ENCODE results near the gene CMTR1.
A peak's percentile ranks its signal among the peaks of the same experiment; 100 is the strongest.
"Not testable (repeated sequence)": the region's sequence is repeated elsewhere in the genome, so short reads cannot be mapped to it uniquely, and the experiment has no call there.

Gene CMTR1

GRCh38 chr6:37432916-37433656 is at the start of gene CMTR1:
CMTR1 (plus strand) TSS chr6:37433221; CDS start chr6:37435630, 2,409 bp downstream.
- peak; percentile 100 for DNase-seq (ENCODE audit: low spot score)

DNA sequence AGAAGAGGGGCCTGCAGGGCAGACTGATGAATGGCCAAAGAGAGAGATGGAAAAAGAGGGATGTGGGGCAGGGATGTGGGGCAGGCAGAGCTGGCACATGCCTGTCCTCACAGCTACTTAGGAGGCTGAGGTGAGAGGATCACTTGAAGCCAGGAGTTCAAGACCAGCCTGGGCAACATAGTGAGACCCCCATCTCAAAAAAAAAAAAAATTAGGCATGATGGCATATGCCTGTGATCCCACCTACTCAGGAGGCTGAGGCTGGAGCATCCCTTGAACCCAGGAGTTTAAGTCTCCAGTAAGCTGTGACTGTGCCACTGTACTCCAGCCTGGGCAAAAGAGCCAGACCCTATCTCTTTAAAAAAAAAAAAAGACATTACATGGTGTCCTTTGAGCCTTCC is 44.4 kb upstream of the CMTR1 start:
- no peak for DNase-seq (ENCODE audit: low spot score)

GRCh38 chr6:37389857-37390256 is 43.2 kb upstream of the CMTR1 start:
- DNase-seq (ENCODE audit: low spot score): no peak

DNA sequence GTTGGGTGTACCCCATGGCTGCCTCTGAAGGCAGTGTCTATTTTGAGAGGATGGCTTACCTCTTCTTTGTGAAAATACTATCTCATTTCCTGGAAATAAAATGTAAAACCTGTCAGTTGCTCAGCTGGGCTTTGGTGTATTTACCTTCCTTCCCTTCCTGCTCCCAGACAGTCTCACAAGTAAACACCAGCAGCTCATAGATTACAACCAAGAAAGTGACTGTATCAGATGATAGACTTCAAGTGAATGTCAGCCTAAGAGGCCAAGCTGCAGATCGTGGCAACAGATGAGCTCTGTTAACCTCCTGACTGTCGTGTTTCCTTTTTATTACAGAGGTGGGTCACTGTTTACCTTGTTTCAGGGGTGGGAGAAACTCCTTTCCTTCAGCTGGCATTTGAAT is 41.9 kb upstream of the CMTR1 start:
- no peak for DNase-seq (ENCODE audit: low spot score)

- no peak for DNase-seq (ENCODE audit: low spot score)
These were observed 40.2 kb upstream of the CMTR1 start for GRCh38 chr6:37392821-37393220.

DNA sequence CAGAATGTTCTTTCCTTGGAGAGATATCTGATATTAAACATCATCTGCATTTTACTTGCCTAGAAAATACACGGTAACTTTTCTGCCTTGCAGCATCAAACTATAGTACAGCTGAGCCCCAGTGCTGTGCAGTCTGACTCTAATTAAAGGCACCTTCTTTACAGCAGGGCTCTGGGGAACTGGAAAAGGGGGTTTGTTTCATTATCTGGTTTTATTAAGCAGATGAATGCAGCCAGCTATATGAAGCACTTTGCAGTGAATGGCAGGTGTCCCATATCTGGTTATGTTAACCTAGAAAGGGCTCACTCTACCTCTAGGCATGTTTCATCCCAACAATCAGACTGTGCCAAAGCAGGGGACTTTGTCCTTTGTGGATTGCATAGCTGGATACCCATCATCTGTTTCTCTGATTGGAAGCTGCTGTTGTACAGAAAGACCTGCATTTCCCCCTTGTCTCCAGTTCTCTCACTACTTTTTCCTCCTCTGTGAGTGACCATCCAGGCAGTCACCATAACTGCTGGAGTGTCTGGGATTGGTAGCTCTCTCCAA is 39.6 kb upstream of the CMTR1 start:
- DNase-seq (ENCODE audit: low spot score): no peak

GRCh38 chr6:37396571-37397180 is 36.3 kb upstream of the CMTR1 start:
- no peak for DNase-seq (ENCODE audit: low spot score)

GRCh38 chr6:37399131-37399530 is 33.9 kb upstream of the CMTR1 start:
- no peak for DNase-seq (ENCODE audit: low spot score)

DNA sequence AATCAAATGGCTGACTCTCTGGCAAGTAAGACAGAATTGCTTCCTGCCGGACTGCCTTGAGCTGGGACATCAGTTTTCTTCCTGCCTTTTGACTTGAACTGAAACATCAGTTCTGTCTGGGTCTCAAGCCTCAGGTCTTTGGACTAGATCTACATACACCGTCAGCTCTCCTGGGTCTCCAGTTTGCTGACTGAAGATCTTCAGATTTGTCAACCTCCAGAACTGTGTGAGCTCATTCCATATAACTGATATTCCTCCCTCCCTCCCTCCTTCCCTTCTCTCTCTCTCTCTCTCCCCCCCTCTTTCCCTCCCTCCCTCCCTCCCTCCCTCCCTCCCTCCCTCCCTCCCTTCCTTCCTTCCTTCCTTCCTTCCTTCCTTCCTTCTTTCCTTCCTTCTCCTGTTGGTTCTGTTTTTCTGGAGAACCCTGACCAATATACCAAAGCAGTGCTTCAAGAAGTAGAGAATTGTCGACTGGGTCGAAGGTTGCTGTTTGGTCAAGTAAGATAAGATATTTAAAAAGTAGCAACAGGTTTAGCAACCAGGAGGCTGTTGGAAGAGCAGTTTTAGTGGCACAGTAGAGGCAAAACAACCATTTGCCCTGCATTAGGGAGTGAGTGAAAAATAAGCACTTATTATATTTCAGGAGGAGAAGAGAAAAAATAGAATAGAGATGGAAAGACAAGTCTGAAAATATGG is 33.1 kb upstream of the CMTR1 start:
- no peak for DNase-seq (ENCODE audit: low spot score)

DNA sequence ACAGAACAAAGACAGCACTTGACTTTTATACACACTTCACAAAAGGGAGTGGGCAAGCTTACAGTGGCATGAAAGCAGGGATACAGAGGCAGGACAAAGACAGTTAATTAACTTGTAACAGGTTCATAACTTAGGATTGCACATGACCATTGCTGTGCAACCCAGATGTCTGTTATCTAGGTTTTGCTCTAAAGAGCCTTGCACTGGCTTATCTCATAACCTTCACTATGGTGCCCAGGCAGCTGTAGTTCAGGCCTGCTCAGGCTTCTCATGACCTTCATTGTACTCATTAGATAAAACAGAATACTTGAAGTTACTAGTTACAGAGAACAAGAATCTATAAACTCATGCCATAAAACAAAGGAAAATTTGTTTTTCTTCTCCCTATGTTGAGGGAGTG is 31.4 kb upstream of the CMTR1 start:
- DNase-seq (ENCODE audit: low spot score): not testable (repeated sequence)

DNA sequence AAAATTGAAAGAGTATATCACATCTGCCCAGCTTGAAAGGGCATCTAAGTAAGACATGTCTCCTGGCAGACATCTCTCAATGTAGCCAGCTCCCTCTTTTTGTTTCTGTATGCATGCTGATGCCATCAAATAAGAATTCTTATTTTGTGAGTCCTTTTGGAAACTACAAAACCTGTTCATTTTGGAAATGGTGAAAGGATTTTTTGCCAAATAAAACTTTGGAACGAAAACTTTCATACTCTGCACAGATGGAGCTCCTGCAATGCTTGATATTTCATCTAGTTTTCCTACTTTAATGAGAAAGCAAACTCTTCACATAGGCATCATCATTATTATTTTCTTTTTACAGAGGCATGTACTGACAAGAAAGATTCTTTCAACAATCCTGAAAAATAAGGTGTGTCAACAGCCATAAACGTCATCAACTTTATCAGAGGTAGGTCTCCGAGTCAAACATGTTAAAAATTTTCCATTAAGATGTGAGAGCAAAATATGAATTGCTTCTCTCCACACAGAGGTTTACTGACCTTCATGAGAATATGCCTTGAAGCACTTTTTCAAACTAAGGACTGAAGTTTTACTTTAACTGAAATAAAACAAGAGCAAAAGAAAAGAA is 26.2 kb upstream of the CMTR1 start:
- DNase-seq (ENCODE audit: low spot score): no peak

- no peak for DNase-seq (ENCODE audit: low spot score)
These were observed 25.1 kb upstream of the CMTR1 start for GRCh38 chr6:37407948-37408347.

GRCh38 chr6:37409501-37409900 is 23.5 kb upstream of the CMTR1 start:
- DNase-seq (ENCODE audit: low spot score): no peak

- DNase-seq (ENCODE audit: low spot score): no peak
These were observed 15.6 kb upstream of the CMTR1 start for GRCh38 chr6:37417393-37417792.

DNA sequence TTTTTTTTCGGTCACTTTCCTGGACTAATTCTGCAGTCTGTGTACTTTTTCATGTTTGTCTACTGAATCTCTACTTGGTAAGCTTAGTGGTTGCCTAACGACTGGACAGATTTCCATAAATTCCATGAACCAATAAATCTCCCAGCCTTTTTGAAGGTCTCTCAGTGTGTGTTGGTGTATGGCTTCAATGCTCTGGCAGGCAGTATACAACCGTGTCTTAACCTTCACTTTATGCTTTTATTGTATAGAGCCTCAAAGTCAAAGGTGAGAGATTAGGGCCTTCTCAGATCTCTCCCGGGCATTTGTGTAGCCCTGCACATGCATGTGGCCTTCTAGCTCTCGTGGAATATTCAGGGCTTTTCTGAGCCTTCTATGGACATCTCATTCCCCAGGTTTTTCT is 14.3 kb upstream of the CMTR1 start:
- DNase-seq (ENCODE audit: low spot score): no peak

- DNase-seq (ENCODE audit: low spot score): no peak
These were observed 6.7 kb upstream of the CMTR1 start for GRCh38 chr6:37426058-37426944.

DNA sequence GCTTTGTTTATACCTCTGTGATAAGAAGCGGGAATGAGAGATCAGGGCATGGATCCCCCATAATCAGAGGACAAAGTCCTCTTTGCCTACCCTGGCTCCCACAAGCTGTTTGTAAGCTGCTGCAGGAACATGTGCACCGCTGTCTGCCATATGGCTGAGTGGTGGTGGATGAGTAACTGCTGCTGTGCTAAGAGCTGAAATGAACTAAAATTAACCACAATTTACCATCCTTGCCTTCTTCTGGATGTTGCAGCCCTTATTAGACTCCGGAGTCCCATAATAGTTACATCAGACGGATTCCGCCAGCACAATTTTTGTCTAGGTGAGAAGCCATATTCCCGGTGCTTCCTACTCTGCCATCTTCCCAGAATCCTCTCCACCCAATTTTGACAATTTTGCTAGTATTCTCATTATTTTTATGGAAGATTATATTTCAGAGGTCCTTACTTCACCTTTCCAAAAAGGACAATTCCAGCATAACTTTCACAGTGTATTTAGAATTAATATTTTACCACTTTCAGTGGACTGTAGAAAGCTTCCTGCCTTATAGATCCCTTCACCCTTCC is 6.0 kb upstream of the CMTR1 start:
- DNase-seq (ENCODE audit: low spot score): no peak

DNA sequence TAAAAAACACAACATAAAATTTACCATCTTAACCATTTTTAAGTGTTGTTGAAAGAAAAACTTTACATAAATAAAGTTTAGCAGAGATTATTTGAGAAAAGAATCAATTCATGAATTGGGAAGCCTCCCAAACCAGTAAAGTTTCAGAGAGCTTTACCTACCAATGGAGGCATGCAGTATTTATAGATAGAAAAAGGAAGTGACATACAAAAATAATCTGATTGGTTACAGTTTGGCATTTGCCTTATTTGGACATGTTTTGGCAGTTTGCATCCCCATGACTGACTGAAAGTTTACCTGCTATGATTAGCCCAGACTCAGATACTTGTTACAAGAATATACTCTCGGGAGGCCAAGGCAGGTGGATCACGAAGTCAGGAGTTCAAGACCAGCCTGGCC is 3.7 kb upstream of the CMTR1 start:
- no peak for DNase-seq (ENCODE audit: low spot score)

DNA sequence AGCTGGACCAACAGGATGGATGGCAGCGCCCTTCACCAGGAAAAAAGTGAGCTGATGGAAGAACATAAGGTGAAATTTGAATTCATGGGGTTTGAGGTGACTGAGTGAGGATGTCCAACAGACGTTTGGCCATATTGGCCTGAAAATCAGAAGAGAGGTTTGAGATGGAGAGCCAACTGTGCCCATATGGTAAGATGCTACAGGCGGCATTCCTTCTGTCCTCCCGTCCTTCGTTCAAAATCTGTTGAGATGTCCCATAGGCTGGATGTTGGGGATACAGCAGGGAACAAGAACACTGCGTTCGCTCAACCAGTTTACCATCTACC is 468 bp upstream of the CMTR1 start:
- DNase-seq (ENCODE audit: low spot score): no peak

DNA sequence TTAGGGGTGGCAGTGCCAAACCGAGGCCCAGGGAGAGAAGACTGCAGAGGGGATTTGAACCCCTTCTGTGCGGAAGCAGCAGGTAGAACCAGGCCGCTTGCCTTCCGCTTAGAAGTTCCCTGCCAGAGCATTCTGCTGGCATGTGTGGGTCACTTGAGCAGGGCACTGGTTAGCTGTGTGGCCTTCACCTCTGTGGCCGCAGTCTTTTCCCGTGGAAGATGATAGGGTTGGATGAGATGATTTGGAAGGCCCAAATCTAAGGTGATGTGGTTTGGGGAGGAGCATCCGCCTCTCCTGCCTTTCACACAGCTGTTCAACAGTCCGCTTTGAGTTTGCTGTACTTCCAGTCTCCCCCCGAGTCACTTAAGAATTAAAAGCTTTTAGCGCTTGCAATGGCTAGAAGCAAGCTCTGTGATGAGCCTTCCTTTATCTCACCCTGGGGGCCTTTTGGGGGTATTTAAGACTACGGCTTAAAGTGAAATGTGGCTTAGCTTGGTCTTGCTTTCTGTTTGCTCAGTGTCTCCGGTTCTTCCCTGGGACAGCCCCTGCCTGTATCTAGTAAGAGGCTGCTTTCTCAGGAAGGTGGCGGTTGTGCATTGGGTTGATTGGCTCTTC is 743 bp downstream of the CMTR1 start:
- DNase-seq (ENCODE audit: low spot score): no peak

- no peak for DNase-seq (ENCODE audit: low spot score)
These were observed 2.4 kb downstream of the CMTR1 start for GRCh38 chr6:37435373-37435772.
